Activated CD4-positive, alpha-beta memory T cell treated with anti-CD3 and anti-CD28 coated beads for 36 hours (primary cell): ENCODE data around the gene OR51B2. TPM values are rescaled to one million over a fixed set of nuclear protein-coding genes. Genes with fewer than 3 reads are reported as not detected.
"Not testable (repeated sequence)": the region's sequence is repeated elsewhere in the genome, so short reads cannot be mapped to it uniquely, and the experiment has no call there.

ENCODE experiments used
- CTCF ChIA-PET: fragments of 350-600 bp; sonication (Branson Sonifier 250); formaldehyde crosslinking; loops from one replicate; lab custom pipeline; 2021; ENCODE audit warnings: antibody characterized with exemption, inconsistent platforms; lab: Charles Lee
- POLR2A ChIA-PET: fragments of 350-600 bp; sonication (Branson Sonifier 250); formaldehyde crosslinking; loops from one replicate; lab custom pipeline; 2021; ENCODE audit warnings: antibody characterized with exemption; lab: Charles Lee
- DNase-seq: peaks from one replicate; pipeline ENCODE4 v3.0.0-alpha.2; 2020
- H3K27ac Mint-ChIP-seq: one replicate; pipeline ENCODE4 v1.8.0; 2021; ENCODE audit warnings: mixed read lengths
- H3K27me3 Mint-ChIP-seq: one replicate; pipeline ENCODE4 v1.8.0; 2021; ENCODE audit warnings: mixed read lengths
- H3K36me3 Mint-ChIP-seq: one replicate; pipeline ENCODE4 v1.8.0; 2021; ENCODE audit warnings: mixed read lengths
- H3K4me1 Mint-ChIP-seq: one replicate; pipeline ENCODE4 v1.8.0; 2021; ENCODE audit warnings: low read depth, mixed read lengths
- H3K4me3 Mint-ChIP-seq: one replicate; pipeline ENCODE4 v1.8.0; 2021; ENCODE audit warnings: mild to moderate bottlenecking, mixed read lengths
- H3K9me3 Mint-ChIP-seq: one replicate; pipeline ENCODE4 v1.8.0; 2021; ENCODE audit warnings: mixed read lengths
- intact Hi-C: fragments of 100-400 bp; cut with micrococcal nuclease; formaldehyde crosslinking; loops from one replicate; pipeline ENCODE4 v1.15.1; 2023
- total RNA-seq, 2 experiments: library from RNA; stranded (reverse); gene quantifications; one replicate each; pipeline ENCODE4 v1.2.3, GENCODE V29; 2021

The OR51B2 gene
- total RNA-seq, 2 experiments from 2014 or later: not detected

DNA sequence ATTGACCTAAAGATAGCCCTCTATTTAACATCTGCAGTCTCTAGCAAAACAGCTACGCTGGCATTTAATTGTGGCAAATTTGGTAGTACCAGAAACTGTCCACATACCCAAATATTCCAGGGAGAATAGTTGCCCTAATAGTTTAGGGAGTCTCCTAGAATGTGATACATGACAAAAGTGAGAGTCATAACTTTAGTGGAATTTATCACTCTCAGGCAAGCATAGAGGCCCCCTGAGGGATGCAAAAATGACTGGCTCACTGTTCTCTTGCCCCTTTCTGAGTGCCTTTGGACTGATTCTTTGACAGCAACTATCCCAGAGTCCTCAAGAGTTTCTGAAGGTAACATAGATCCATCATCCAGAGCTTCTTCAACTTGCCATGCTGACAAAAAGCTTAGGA is 20.1 kb downstream of the OR51B2 start:
- Mint-ChIP-seq H3K4me3 (no peak overlapping the region), H3K36me3 (no peaks in the 10 kb centered on the region), H3K27me3 (no peaks in the 10 kb centered on the region), H3K27ac (no peak overlapping the region), H3K4me1 (no peaks in the 10 kb centered on the region), H3K9me3 (no peaks in the 10 kb centered on the region)
- DNase-seq: no peak
- intact Hi-C loops: no loop called here
- POLR2A ChIA-PET: no interaction called here
- CTCF ChIA-PET: no interaction called here

DNA sequence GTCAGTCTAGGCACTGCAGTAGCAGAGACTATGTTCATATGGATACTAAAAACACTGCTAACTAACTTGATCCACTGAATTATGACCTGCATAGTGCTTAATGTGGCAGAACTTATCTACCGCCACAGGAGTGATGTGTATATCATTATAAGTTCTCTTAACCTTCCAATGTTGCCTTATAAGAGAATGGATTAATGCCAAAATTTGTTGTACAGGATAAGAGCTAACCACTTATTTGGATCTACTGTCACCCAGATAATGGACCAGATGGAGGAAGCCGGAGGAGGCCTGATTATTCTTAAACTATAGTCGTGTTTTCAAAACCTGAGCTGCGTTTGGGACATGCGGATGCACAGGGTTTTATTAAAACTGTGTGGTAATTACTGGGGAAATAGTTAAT is 20.5 kb downstream of the OR51B2 start:
- Mint-ChIP-seq H3K4me3 (no peak overlapping the region), H3K9me3 (no peaks in the 10 kb centered on the region), H3K27me3 (no peaks in the 10 kb centered on the region), H3K36me3 (no peaks in the 10 kb centered on the region), H3K27ac (no peak overlapping the region), H3K4me1 (no peaks in the 10 kb centered on the region)
- DNase-seq: no peak
- intact Hi-C loops: no loop called here
- ChIA-PET POLR2A (no interaction called here), CTCF (no interaction called here)

DNA sequence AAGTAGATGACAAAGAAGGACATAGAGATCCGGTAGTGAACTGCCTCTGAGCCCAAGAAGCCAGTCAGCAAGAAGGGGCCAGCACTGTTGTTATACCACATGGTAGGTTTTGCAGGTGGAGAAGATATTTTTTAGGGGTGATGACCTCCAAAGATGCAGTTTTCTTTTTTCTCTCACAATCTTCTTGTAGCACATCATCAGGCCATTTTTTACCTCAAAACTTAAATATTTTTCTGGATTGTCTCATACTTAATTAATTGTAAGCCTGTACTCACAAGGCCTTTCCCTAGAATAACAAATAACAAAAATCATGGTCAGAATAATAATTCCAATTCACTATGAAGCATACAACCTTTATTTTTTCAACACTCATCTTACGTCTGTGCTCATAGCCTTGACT is 22.3 kb downstream of the OR51B2 start, which contains the start of gene OR51B4:
Gene OR51B4, minus strand, starts transcription at position 101 of the 400 bp plus-strand sequence. Its CDS starts 0 bp downstream, at position 101.
- POLR2A ChIA-PET: no interaction called here
- Mint-ChIP-seq H3K36me3 (no peaks in the 10 kb centered on the region), H3K27ac (no peak within 1 kb of the TSS), H3K27me3 (no peaks in the 10 kb centered on the region), H3K4me3 (no peak within 1 kb of the TSS), H3K9me3 (no peaks in the 10 kb centered on the region), H3K4me1 (no peaks in the 10 kb centered on the region)
- intact Hi-C loops: no loop called here
- DNase-seq: no peak
- CTCF ChIA-PET: no interaction called here

DNA sequence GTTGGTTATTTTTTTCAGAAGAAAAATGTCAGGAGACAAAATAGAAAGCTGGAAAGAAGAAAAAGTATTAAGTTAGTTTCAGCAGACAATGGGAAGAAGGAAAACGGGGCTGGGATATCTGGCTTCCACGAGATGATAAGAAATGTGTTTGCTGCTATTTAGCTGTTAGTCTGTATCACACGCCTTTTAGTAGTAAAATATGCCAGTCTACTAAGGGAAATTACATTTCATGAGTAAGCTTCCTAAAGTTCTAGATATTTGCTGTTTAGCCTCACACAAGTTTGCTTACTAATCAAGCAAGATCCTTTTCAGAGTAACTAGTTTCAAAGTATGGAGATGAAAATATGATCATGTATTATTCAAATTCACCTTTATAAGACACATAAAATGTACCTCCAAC is 23.8 kb downstream of the OR51B2 start:
- CTCF ChIA-PET: interaction anchor here (1.1 kb wide), 1 partner anchor 33 kb away, joined by 3 read pairs; no protein-coding TSS in a partner anchor
- POLR2A ChIA-PET: no interaction called here
- H3K9me3 Mint-ChIP-seq: no peaks in the 10 kb centered on the region
- no peaks in the 10 kb centered on the region for H3K4me1 Mint-ChIP-seq
- no peak for DNase-seq
- intact Hi-C loops: no loop called here
- no peaks in the 10 kb centered on the region for H3K27me3 Mint-ChIP-seq
- no peak overlapping the region for H3K4me3 Mint-ChIP-seq
- no peaks in the 10 kb centered on the region for H3K36me3 Mint-ChIP-seq
- H3K27ac Mint-ChIP-seq: no peak overlapping the region

DNA sequence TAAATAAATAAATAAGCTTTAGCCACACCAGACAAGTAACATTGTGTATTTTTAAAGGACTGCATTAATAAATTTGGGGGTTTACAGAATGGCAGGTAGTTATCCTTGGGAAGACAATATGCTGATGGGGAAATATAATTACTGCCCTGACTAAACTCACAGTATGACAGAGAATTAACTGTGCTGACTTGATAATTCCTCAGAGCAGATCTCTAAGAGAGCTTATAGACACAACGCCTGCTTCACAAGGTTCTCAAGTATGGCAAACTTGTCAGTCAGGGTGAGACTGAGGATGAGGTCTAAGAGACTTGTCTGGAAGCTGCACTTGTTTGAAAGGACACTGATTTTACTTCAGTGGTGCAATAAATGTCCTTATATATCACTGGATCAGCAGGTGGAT is 25.6 kb downstream of the OR51B2 start:
- intact Hi-C loops: no loop called here
- Mint-ChIP-seq H3K4me1 (no peaks in the 10 kb centered on the region), H3K4me3 (no peak overlapping the region), H3K27ac (no peak overlapping the region), H3K36me3 (no peaks in the 10 kb centered on the region), H3K27me3 (no peaks in the 10 kb centered on the region), H3K9me3 (no peaks in the 10 kb centered on the region)
- ChIA-PET CTCF (interaction anchor here (1.3 kb wide), 1 partner anchor 10 kb away, joined by 3 read pairs; no protein-coding TSS in a partner anchor), POLR2A (no interaction called here)
- DNase-seq: no peak

DNA sequence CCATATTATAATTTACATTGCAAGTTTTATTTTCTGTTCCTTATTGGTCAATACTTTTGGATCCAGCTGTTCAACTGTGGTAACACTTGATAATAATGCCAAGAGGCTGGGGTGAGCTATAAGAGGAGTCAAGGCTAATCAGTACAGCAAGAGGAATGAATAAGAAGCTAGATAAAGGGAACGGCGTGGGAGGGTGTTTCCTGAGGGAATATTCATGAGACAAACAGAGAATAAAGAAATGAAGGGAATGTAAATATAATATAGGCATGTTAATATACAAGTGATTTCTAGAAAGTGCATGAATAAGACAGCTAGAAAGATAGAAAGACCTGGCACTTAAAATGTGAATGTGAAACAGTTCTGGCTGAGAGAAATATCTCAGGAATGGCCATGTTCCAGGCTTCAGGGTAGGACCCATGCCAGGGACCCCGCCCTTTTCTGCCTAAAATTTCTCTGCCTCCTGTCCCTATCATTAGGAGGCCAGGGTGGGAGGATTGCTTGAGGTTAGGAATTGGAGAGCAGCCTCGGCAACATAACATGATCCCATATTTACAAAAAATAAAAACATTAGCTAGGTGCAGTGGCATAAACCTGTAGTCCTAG is 26.3 kb downstream of the OR51B2 start:
- H3K9me3 Mint-ChIP-seq: no peaks in the 10 kb centered on the region
- no peaks in the 10 kb centered on the region for H3K27me3 Mint-ChIP-seq
- no peak overlapping the region for H3K27ac Mint-ChIP-seq
- no peaks in the 10 kb centered on the region for H3K4me1 Mint-ChIP-seq
- intact Hi-C loops: no loop called here
- DNase-seq: no peak
- no peak overlapping the region for H3K4me3 Mint-ChIP-seq
- ChIA-PET POLR2A (no interaction called here), CTCF (interaction anchor here (1.3 kb wide), 1 partner anchor 9 kb away, joined by 3 read pairs; no protein-coding TSS in a partner anchor)
- H3K36me3 Mint-ChIP-seq: no peaks in the 10 kb centered on the region

DNA sequence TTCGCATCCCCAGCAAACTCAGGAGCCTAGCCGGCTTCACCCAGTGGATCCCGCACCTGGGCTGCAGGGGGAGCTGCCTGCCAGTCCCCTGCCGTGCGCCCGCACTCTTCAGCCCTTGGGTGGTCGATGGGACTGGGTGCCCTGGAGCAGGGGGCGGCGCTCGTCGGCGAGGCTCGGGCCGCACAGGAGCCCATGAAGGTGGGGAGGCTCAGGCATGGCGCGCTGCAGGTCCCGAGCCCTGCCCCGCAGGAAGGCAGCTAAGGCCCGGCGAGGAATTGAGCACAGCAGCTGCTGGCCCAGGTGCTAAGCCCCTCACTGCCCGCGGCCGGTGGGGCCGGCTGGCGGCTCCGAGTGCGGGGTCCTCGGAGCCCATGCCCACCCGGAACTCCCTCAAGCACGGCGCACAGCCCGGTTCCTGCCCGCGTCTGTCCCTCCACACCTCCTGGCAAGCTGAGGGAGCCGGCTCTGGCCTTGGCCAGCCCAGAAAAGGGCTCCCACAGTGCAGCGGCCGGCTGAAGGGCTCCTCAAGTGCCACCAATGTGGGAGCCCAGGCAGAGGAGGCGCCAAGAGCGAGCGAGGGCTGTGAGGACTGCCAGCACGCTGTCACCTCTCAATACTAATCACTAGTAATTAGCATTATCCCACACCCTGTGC is 29.6 kb downstream of the OR51B2 start:
- CTCF ChIA-PET, intact Hi-C loops, H3K4me3 Mint-ChIP-seq, POLR2A ChIA-PET, H3K9me3 Mint-ChIP-seq, H3K27ac Mint-ChIP-seq, H3K4me1 Mint-ChIP-seq, DNase-seq, H3K27me3 Mint-ChIP-seq, H3K36me3 Mint-ChIP-seq: not testable (repeated sequence)

DNA sequence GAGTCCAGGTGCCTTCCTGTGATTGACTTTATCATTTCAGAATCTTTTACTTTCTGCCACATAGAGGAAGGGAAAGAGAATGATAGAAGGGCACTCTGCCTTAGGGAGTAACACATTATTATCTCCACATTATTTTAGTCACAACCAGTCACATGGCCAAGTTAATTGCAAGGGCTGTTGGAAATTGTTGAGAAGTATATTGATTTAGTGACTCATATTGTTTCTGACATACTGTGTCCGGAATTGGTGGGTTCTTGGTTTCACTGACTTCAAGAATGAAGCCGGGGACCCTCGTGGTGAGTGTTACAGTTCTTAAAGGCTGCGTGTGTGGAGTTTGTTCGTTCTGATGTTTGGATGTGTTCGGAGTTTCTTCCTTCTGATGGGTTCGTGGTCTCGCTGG is 31.1 kb downstream of the OR51B2 start:
- H3K4me1 Mint-ChIP-seq: no peaks in the 10 kb centered on the region

DNA sequence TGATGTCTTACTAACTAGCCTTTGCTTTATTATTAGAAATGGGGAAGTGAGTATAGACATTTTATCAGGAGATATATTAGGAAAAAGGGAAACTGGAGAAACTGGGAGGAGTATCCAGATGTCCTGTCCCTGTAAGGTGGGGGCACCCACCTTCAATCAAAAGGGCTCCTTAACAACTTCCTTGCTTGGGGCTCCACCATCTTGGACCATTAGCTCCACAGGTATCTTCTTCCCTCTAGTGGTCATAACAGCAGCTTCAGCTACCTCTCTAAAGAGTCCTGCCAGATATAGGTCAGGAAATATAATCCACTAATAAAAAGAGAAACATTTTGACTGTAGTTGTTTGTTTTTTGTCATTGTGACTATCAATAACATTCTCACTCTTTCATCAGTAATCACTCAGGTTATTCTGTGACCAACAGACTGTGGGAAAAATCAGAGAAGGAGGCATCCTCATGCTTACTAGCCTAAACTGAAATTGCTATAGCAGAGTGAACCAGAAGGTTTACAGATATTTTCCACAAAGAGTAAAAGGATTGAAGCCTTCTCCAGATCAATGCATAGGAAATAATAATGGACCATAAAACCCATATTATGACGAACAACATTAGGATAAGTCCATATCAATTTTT is 32.8 kb downstream of the OR51B2 start:
- Mint-ChIP-seq H3K27ac (no peak overlapping the region), H3K4me1 (no peaks in the 10 kb centered on the region), H3K36me3 (no peaks in the 10 kb centered on the region), H3K9me3 (no peaks in the 10 kb centered on the region), H3K27me3 (peaks cover 2% of the 10 kb centered on the region), H3K4me3 (no peak overlapping the region)
- ChIA-PET POLR2A (no interaction called here), CTCF (interaction anchor here (1.5 kb wide), 1 partner anchor 166 kb away, joined by 7 read pairs; no protein-coding TSS in a partner anchor)
- intact Hi-C loops: loop anchor here (2.0 kb wide), 1 partner anchor 167 kb away; no protein-coding TSS in a partner anchor
- DNase-seq: no peak

More for the DNA sequence above, 31.1 kb downstream of the OR51B2 start:
- POLR2A ChIA-PET: no interaction called here
- Mint-ChIP-seq H3K4me3 (no peak overlapping the region), H3K27ac (no peak overlapping the region), H3K36me3 (no peaks in the 10 kb centered on the region), H3K27me3 (peaks cover 2% of the 10 kb centered on the region), H3K9me3 (no peaks in the 10 kb centered on the region)
- CTCF ChIA-PET: no interaction called here
- intact Hi-C loops: no loop called here
- DNase-seq: no peak

DNA sequence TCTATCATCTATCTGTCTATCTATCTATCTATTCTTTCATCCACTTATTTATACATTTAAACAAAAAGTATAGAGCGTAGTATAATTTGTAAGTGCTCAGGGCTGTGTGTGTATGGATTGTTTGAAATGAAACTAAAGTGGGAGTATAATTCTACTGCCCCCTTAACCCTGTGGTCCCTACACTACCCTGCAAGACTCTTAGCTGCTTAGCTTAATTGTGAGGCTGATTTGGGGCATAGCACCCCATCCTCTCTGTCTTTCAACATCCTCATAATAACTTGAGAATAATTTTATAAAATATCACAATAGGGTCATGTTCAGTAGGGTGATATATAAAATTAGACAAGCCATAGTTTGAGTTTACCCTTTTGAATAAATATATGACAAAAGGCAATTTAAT is 34.0 kb downstream of the OR51B2 start:
- intact Hi-C loops: loop anchor here (2.0 kb wide), 1 partner anchor 165 kb away; no protein-coding TSS in a partner anchor

DNA sequence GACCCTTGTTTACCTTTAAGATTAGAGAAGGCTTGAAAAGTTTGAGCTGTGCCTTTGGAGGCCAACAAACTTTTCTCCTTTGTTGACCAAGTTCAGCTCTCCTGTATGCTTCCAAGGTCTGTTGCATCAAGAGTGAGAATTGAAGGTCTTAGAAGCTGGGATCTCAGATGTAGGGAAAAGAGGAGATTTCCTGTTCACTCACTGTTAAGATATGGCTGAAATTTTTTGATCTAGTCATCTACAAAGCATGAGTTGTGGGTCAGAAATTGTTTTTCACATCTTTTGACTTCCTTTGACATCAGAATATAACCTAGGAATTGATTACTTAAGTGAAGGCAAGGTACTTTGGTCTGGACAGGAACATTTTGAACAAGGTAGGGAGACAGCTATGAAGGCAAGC is 34.4 kb downstream of the OR51B2 start:
- Mint-ChIP-seq H3K36me3 (no peaks in the 10 kb centered on the region), H3K27me3 (peaks cover 2% of the 10 kb centered on the region), H3K27ac (no peak overlapping the region), H3K4me3 (no peak overlapping the region), H3K9me3 (no peaks in the 10 kb centered on the region), H3K4me1 (no peaks in the 10 kb centered on the region)
- CTCF ChIA-PET: no interaction called here
- intact Hi-C loops: loop anchor here (2.0 kb wide), 1 partner anchor 165 kb away; no protein-coding TSS in a partner anchor
- POLR2A ChIA-PET: no interaction called here
- DNase-seq: no peak

More for the DNA sequence above, 34.0 kb downstream of the OR51B2 start:
- no peaks in the 10 kb centered on the region for H3K4me1 Mint-ChIP-seq
- no peaks in the 10 kb centered on the region for H3K36me3 Mint-ChIP-seq
- CTCF ChIA-PET: interaction anchor here (1.5 kb wide), 1 partner anchor 165 kb away, joined by 7 read pairs; no protein-coding TSS in a partner anchor
- POLR2A ChIA-PET: no interaction called here
- no peak for DNase-seq
- no peak overlapping the region for H3K27ac Mint-ChIP-seq
- no peaks in the 10 kb centered on the region for H3K9me3 Mint-ChIP-seq
- H3K4me3 Mint-ChIP-seq: no peak overlapping the region
- peaks cover 2% of the 10 kb centered on the region for H3K27me3 Mint-ChIP-seq

DNA sequence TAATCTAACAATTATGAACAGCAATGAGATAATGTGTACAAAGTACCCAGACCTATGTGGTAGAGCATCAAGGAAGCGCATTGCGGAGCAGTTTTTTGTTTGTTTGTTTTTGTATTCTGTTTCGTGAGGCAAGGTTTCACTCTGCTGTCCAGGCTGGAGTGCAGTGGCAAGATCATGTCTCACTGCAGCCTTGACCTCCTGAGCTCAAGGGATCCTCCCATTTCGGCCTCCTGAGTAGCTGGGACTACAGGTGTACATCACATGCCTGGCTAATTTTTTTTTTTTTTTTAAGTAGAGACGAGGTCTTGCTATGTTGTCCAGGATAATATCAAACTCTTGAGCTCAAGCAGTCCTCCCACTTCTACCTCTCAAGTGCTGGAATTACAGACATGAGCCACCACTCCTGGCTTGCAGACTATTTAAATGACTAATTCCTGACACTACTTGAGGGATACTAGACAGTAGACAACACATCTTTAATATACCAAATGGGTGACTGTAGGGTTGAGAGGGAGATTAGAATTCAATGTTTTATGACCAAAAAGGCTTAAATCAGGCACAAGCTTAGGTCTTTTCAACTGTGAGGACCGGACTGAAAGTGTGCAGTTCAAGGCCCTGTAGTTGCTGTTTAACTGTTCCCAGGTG is 35.1 kb downstream of the OR51B2 start:
- Mint-ChIP-seq H3K4me3 (no peak overlapping the region), H3K27ac (no peak overlapping the region), H3K36me3 (no peaks in the 10 kb centered on the region), H3K27me3 (peaks cover 2% of the 10 kb centered on the region), H3K9me3 (no peaks in the 10 kb centered on the region), H3K4me1 (no peaks in the 10 kb centered on the region)
- intact Hi-C loops: no loop called here
- no peak for DNase-seq
- POLR2A ChIA-PET: no interaction called here
- CTCF ChIA-PET: interaction anchor here (0.8 kb wide), 1 partner anchor 9 kb away, joined by 3 read pairs; no protein-coding TSS in a partner anchor
